GM18867 (cell line): ENCODE data around the gene DCHS1.

Experiments used
- ATAC-seq: cut with Tn5 transposase; IDR thresholded peaks from one replicate; pipeline ENCODE4 v1.9.1; 2021; ENCODE audit warnings: mild to moderate bottlenecking, moderate library complexity; ENCODE audit not compliant: unreplicated experiment

DCHS1 gene

DNA sequence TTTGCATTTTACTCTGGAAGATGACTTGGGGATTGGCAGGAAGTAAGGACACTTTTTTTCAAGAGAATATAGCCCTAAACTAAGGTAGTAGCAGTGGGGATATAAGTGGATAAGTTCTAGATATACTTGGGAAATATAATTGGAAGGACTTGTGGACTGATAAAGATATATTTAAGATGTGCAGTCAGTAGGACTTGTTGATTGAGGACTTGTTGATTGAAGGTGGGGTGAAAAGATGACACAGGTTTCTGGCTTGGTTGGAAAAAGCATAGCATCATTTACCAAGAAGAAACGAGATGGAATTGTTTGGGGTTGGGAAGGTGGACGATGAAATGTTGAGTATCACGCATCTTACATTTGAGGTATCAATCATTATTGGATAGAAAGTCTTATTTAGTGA lies 42.1 kb downstream of the DCHS1 start:
- ATAC-seq = no peak

DNA sequence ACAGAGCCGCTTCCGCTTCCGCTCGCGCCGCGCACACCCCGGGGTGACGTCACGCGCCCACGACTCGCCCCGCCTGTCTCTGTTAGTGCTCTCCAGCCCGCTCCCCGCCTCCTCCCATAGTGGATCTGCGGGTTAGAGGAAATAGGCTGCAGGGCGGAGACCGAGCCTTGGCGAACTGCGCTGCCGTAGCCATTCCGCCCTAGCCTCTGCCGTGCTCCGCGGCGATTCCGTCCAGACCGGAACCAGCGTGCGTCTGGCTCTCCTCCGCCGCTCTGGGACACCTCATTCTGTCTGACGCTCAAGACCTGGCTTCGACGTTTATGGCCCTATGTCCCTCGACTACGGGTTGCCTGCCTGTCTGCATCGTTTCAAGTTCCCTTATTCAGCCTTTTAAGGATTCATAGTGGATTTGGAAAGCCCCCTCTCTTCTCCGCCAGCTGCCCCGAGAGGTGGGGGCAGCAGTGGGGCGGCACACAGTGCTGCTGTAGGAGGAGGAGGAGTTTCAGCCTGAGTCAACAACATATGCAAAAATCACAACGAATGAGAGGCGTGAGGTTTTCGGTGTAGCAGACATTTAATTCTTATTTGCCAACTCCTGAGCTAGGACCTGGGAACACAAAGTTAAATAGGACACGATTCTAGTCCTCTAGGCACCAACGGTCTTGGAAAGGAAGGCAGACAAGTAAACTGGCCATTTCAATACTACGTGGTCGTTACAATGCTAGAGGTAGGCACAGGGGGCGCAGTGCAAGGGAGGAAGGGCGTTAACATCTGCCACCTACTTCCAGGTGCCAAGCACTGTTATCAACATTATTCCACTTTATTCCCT lies 43.2 kb downstream of the DCHS1 start, which contains the start of gene TAF10:
Gene TAF10, minus strand, starts transcription at position 4 of the 829 bp plus-strand sequence. CDS start 27 bp downstream, outside the sequence.
- ATAC-seq = peak; percentile 89

DNA sequence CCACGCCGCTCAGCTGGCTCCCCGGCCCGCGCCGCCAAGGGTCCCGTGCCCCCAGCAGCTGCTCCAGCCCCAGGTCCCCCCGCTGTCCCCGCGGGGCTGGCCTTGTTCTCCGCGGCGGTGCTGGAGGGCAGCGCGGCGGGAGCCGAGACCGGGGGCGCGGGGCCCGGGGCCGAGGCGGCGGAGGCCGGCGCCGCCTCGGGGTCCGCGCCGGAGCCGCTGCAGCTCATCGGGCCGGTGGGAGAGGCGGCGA lies 43.7 kb downstream of the DCHS1 start:
- ATAC-seq = no peak

- ATAC-seq = peak; percentile 16
Observed at GRCh38 chr11:6611092-6611962, 44.3 kb downstream of the DCHS1 start.

DNA sequence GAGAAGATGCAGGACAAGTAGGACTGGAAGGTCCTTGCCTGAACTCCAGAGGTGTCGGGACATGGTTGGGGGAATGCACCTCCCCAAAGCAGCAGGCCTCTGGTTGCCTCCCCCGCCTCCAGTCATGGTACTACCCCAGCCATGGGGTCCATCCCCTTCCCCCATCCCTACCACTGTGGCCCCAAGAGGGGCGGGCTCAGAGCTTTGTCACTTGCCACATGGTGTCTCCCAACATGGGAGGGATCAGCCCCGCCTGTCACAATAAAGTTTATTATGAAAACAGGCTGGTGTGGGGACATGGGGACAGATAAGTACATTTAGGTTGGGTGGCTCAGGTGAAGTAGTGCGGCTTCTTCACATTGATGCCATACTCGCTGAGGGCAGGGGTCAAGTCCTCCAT lies 45.0 kb downstream of the DCHS1 start:
- ATAC-seq = no peak

- ATAC-seq = no peak
Observed at GRCh38 chr11:6609502-6610015, 46.0 kb downstream of the DCHS1 start.

DNA sequence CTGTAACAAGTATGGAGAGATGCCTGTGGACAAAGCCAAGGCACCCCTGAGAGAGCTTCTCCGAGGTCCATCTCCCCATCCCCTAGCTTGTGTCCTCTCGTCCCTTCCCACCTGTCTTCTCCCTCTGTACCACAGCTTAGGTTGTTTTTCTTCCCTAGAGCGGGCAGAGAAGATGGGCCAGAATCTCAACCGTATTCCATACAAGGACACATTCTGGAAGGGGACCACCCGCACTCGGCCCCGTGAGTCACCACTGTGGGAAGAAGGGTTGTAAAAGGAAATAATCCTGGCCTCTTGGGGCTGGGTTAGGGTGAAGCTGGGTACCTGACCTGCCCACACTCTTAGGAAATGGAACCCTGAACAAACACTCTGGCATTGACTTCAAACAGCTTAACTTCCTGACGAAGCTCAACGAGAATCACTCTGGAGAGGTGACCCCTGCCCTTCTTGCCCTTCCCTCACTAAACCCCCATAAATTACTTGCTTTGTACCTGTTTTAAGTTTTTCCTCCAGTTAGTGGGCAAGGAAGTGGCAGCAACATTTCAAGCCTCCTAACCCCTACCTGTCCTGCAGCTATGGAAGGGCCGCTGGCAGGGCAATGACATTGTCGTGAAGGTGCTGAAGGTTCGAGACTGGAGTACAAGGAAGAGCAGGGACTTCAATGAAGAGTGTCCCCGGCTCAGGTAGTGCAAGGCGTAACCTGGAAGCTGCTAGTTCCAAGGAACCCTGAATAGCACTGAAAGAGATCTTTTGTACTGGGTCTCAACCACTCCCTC lies 46.7 kb downstream of the DCHS1 start:
- ATAC-seq = no peak

- ATAC-seq = no peak
Observed at GRCh38 chr11:6608011-6608410, 47.6 kb downstream of the DCHS1 start.

DNA sequence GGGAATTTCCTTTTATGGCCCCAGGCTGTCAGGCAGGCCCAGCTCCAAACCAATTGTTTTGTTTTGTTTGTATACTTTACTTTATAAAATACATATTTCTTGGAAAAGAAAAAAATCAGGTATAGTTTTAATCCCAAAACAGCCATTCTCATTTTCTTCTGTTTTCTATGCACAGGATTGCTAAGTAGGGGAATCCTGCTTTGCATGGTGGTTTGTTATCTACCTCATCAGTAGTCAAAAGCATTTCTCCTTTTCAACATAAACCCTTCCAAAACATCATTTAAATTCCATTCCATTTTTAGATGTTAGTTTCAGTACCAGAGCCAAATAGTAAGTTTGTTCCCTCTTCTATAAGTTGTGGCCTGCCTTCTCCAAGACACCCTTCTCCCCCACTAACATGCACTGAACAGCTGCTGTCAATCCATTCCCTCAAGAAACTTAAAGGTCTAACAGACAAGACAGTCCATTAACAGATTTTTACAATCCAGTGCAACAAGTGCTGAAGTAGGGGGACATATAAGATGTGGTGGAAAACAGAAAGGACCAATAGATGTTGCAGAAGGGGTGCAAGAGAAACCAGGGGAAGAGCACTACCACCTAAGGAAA lies 48.3 kb downstream of the DCHS1 start:
- no peak for ATAC-seq

- ATAC-seq = peak; percentile 31
Observed at GRCh38 chr11:6606471-6607189, 49.0 kb downstream of the DCHS1 start.

DNA sequence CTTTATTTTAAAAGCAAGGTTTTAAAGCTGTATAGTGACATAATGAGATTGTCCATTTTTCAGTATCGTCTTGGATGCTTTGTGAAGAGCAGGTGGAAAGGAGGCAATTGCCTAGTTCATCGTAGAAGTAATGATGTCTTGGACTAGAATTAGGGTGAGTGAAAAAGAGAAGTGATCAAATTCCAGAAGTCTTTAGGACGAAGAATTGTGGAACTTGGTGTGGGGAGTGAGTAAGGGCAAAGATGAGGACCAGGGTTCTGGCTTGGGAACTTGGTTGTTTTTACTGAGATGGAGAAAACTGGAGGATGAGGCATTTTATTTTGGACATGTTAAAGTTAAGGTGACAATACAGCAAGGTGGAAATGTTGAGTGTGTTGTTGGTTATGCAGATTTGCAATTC lies 50.8 kb downstream of the DCHS1 start:
- no peak for ATAC-seq

DNA sequence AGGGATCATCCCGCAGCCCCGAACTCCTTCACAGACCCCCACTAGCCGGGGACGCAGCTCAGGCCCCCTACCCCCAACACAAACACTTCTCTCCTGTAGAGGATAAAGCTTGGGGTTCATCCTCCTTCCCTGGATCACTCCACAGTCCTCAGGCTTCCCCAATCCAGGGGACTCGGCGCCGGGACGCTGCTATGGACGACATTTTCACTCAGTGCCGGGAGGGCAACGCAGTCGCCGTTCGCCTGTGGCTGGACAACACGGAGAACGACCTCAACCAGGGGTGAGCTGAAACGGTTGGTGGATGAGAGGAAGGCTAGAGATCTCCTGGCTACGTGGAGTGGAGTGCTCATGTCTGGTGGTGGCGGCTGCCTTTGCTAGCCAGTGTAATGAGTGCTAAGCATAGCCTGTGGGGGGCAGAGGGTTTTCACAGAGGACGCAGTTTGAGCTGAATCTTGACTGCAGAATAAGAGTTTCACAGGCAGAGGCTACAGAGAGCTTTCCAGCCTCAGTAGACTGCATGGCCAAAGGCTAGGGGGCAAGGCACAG lies 51.5 kb downstream of the DCHS1 start:
- ATAC-seq = peak; percentile 40

DNA sequence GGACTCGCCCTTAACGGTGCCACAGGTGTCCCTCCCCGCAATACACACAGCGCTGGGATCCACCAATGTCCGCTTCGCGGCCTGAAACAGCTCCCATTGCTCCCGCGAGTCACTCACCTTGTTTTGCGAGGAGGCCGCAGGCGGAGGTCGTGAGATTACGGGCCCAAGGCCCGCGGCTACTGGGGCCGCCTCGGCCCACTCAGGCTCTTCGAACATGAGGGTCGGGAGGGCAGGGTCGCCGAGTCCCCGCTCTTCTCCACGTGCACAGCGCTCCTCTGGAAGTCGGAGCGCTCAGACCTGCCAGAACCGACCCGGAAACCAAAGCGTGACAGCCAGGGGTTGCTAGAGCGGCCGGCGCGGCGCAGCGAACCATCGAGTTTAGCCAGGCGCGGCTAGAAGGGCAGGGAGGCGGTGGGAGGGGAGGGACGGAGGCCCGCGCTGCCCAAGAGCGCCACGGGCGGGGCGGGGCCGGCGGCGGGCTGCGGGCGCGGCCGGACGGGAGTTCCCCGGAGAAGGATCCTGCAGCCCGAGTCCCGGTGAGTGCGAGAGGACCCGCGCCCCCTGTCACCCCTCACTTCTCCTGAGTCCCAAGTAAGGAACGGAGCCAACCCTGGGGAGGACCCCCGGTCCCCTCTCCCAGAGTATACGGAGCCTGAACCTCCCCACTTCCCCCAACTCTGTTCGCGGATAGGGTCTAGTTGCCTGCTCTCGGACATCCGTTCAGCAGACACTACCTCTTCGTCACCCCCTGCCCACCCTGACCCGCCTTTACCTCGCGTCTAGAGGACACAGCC lies 52.1 kb downstream of the DCHS1 start, which contains the start of the genes ILK and RRP8:
Gene ILK, plus strand, starts transcription at position 488 of the 794 bp plus-strand sequence. CDS start 498 bp downstream, outside the sequence.
Gene RRP8, minus strand, starts transcription at position 330 of the 794 bp plus-strand sequence. Its CDS starts 114 bp downstream, at position 216.
- ATAC-seq = peak; percentile 81

DNA sequence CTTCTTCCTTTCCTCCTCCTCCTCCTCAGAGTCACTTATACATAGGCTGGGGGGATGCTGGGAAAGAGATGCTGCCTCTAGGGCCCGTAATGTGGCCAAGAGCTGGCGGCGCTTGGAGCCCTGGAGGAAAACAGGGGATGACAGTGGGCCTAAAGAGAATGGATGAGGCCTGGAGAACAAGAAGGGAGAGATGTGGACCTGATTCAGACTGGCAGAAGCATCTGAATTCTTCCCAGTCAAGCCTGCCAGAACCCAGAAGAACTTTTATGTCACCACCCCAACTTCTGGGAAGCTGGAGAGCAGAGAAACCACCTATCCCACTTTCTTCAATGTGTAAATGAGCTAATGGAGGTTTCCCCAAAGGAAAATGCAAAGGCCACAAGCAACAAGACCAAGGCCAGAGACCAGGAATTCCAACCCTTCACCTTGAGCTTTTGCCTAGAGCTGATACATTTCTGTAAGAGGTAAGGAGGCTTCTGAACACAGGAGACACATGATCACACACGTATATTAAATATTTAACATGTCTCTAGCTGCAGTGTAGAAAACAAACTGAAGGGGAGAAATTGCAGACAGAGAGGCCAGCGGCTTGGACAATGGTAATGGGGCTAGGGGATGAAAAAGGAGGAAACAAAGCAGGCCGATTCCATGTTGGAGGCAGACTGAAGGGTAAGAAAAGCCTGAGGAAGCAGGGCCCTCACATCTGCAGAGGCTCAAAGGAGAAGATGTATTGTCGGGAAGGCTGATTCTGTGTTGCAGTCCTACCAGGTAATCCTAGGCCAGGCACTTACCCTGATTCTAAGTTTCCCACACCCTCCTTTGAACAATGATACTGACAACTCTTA lies 53.3 kb downstream of the DCHS1 start:
- no peak for ATAC-seq

DNA sequence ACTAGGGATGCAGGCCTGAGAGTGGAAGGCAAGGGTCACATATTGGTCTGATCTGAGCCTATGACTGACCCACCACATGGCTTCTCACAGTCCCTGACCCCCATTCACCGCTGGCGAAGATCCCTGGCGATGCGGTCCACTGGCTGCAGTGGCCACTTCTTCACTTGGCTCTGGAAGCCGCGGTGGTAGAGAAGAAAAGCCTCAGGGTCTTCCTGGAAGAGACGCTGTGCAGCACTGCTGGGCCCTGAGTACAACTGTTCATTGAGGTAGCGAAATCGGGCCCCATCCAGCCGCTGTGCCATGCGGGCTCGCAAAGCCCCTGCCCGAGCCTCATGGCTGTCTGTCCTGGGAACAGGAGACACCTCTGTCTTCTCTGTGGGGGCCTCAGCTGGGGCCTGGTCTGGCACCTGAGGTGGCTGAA lies 54.6 kb downstream of the DCHS1 start:
- no peak for ATAC-seq

DNA sequence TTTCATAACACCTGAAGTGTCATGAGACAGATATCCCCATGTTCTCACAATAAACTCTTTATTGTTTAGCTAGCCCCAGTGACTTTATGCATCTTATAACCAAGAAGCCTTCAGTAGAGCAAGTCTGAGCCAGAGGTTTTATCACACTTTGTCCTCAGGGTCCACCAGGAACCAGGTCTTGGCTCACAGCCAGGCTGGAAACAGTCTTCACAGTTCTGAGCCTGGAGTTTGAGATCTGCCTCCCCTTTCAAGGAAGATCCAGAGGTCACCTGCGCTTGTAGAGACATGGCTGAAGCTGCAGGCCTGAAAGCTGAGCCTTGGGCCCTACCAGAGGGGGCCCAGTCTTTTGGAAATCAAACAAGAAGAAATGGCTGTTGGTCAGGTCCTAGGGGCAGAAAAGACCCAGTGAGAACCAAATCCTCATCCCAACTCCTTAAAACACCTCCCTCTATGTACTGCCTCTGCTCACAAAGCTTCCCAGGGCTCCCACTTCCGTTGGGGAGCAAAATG lies 55.7 kb downstream of the DCHS1 start:
- no peak for ATAC-seq

GRCh38 chr11:6599449-6599848 lies 56.2 kb downstream of the DCHS1 start:
- ATAC-seq = no peak

DNA sequence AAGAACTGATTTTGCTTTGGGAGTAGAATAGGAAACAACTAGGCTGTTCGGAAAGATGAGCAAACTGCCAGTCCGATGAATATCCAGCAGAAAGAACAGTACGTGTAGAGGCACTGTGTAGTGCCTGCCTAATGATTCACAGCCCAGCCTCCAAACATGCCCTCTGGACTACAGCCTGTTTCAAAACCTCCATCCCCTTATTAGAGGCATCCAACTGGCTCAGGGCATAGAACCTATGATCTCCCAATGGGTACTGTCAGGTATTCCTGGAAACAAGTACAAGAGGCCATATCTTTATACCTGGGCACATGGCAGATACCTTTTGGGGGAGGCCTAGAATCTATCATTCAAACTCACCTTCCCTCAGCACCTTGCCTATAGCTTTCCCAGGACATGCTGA lies 57.1 kb downstream of the DCHS1 start:
- no peak for ATAC-seq
